DND-41 (cell line): ENCODE measurements around the gene RNF213.

Experiments
- ATAC-seq: fragments of 200-7000 bp; cut with Tn5 transposase; 3 replicates; pipeline ENCODE4 v1.9.1; 2021; ENCODE audit warnings: low read depth; ENCODE audit not compliant: insufficient read depth
- DNase-seq: peaks from one replicate; pipeline ENCODE4 v3.0.0-alpha.2; 2020
- H2AFZ ChIP-seq: 2 replicates; pipeline ENCODE4 v1.6.0; 2012; ENCODE audit warnings: low read depth, low read length
- H3K27ac ChIP-seq: 2 replicates; pipeline ENCODE4 v1.5.1; 2012; ENCODE audit warnings: low read length, inconsistent platforms
- H3K27me3 ChIP-seq: fragments of 200-600 bp; sonication (generic); 2 replicates; pipeline ENCODE4 v1.6.0; 2012; ENCODE audit warnings: low read length, mild to moderate bottlenecking, inconsistent platforms; ENCODE audit not compliant: insufficient read depth, poor library complexity
- H3K36me3 ChIP-seq: 2 replicates; pipeline ENCODE4 v1.5.1; 2012; ENCODE audit warnings: low read length, inconsistent platforms; ENCODE audit not compliant: insufficient read depth
- H3K4me1 ChIP-seq: 2 replicates; pipeline ENCODE4 v1.5.1; 2012; ENCODE audit warnings: mild to moderate bottlenecking, low read length; ENCODE audit not compliant: insufficient read depth
- H3K4me2 ChIP-seq: 2 replicates; pipeline ENCODE4 v1.6.0; 2012; ENCODE audit warnings: mild to moderate bottlenecking, moderate library complexity, low read length, inconsistent platforms; ENCODE audit not compliant: insufficient read depth
- H3K4me3 ChIP-seq, 2 experiments: fragments of 200-600 bp in 1 of 2; shearing (Covaris generic) in 1 of 2; 2 replicates each; pipeline ENCODE4 v1.5.1; 2012 to 2016; ENCODE audit warnings: inconsistent platforms in 2 of 2, low read length in 2 of 2, mild to moderate bottlenecking in 2 of 2, low read depth in 1 of 2, moderate library complexity in 1 of 2
- H3K79me2 ChIP-seq: 2 replicates; pipeline ENCODE4 v1.6.0; 2012; ENCODE audit warnings: low read length, inconsistent platforms; ENCODE audit not compliant: insufficient read depth
- H3K9ac ChIP-seq: 2 replicates; pipeline ENCODE4 v1.6.0; 2012; ENCODE audit warnings: low read depth, mild to moderate bottlenecking, inconsistent platforms, low read length, moderate library complexity
- H3K9me3 ChIP-seq: 2 replicates; pipeline ENCODE4 v1.5.1; 2012; ENCODE audit warnings: low read length, moderate library complexity, mild to moderate bottlenecking, inconsistent platforms; ENCODE audit not compliant: insufficient read depth, severe bottlenecking
- H4K20me1 ChIP-seq: 2 replicates; pipeline ENCODE4 v1.6.0; 2012; ENCODE audit warnings: low read length; ENCODE audit not compliant: insufficient read depth
- CTCF ChIP-seq: IDR thresholded peaks from 2 replicates; pipeline ENCODE4 v1.5.1; 2012; ENCODE audit warnings: borderline replicate concordance, low read length, moderate library complexity, mild to moderate bottlenecking; ENCODE audit not compliant: poor library complexity, severe bottlenecking; ENCODE audit errors: extremely low read depth
- EZH2 ChIP-seq: IDR thresholded peaks from 3 replicates; pipeline ENCODE4 v1.6.1; 2012; ENCODE audit warnings: borderline replicate concordance, low read depth, mild to moderate bottlenecking, moderate library complexity, low read length, inconsistent platforms; ENCODE audit not compliant: severe bottlenecking

Gene RNF213

GRCh38 chr17:80346498-80347275 is 86.0 kb downstream of the RNF213 start:
- no peak for ATAC-seq
- Histone ChIP-seq H3K79me2 (no peaks in the 10 kb centered on the region), H3K9ac (no peak overlapping the region), H3K9me3 (no peaks in the 10 kb centered on the region), H4K20me1 (peaks cover 11% of the 10 kb centered on the region), H3K27me3 (no peaks in the 10 kb centered on the region), H3K4me1 (no peaks in the 10 kb centered on the region), H3K27ac (no peak overlapping the region), H3K4me3 (no peak overlapping the region), H3K4me2 (no peak overlapping the region), H3K36me3 (peaks cover 94% of the 10 kb centered on the region), H2AFZ (no peak overlapping the region)
- DNase-seq: no peak
- no peak for TF ChIP-seq EZH2
- no peak for TF ChIP-seq CTCF

DNA sequence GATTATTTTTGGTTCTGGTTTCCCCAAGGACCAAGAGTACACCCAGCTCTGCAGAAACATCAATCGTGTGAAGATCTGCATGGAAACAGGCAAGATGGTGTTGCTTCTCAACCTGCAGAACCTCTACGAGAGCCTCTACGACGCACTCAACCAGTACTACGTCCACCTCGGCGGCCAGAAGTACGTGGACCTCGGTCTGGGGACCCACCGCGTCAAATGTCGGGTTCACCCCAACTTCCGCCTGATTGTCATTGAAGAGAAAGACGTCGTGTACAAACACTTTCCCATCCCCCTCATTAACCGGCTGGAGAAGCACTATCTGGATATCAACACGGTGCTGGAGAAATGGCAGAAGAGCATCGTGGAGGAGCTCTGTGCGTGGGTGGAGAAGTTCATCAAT is 86.9 kb downstream of the RNF213 start:
- H3K79me2 ChIP-seq: no peaks in the 10 kb centered on the region
- no peak overlapping the region for H3K9ac ChIP-seq
- H3K9me3 ChIP-seq: no peaks in the 10 kb centered on the region
- H3K4me1 ChIP-seq: no peaks in the 10 kb centered on the region
- peaks cover 96% of the 10 kb centered on the region for H3K36me3 ChIP-seq
- peaks cover 11% of the 10 kb centered on the region for H4K20me1 ChIP-seq
- no peak for TF ChIP-seq CTCF
- TF ChIP-seq EZH2: no peak
- H3K27ac ChIP-seq: no peak overlapping the region
- DNase-seq: no peak
- no peaks in the 10 kb centered on the region for H3K27me3 ChIP-seq
- H2AFZ ChIP-seq: no peak overlapping the region
- H3K4me3 ChIP-seq: no peak overlapping the region
- no peak for ATAC-seq
- no peak overlapping the region for H3K4me2 ChIP-seq

DNA sequence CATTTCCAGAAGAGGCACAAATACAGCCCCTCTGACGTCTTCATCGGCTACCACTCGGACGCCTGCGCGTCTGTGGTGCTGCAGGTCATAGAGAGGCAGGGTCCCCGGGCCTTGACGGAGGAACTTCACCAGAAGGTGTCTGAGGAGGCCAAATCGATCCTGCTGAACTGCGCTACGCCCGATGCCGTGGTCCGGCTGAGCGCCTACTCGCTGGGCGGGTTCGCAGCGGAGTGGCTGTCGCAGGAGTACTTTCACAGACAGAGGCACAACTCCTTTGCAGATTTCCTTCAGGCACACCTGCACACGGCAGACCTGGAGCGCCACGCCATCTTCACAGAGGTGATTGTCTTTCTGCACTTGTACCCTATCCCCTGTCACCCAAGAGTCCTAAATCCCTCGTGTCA is 87.3 kb downstream of the RNF213 start:
- Histone ChIP-seq H3K36me3 (peaks cover 99% of the 10 kb centered on the region), H3K4me1 (no peaks in the 10 kb centered on the region), H3K27me3 (no peaks in the 10 kb centered on the region), H3K27ac (no peak overlapping the region), H3K9me3 (no peaks in the 10 kb centered on the region), H2AFZ (no peak overlapping the region), H3K4me2 (no peak overlapping the region), H3K79me2 (no peaks in the 10 kb centered on the region), H3K4me3 (no peak overlapping the region), H4K20me1 (peaks cover 11% of the 10 kb centered on the region), H3K9ac (no peak overlapping the region)
- DNase-seq (no peak), ATAC-seq (no peak)
- no peak for TF ChIP-seq CTCF
- TF ChIP-seq EZH2: no peak

GRCh38 chr17:80348551-80349150 is 88.0 kb downstream of the RNF213 start:
- H3K27me3 ChIP-seq: no peaks in the 10 kb centered on the region
- peaks cover 11% of the 10 kb centered on the region for H4K20me1 ChIP-seq
- H3K9ac ChIP-seq: no peak overlapping the region
- no peak overlapping the region for H3K27ac ChIP-seq
- no peak overlapping the region for H3K4me3 ChIP-seq
- no peak overlapping the region for H2AFZ ChIP-seq
- no peaks in the 10 kb centered on the region for H3K79me2 ChIP-seq
- ATAC-seq (no peak; the same call in 2 of the 3 replicates), DNase-seq (no peak)
- no peaks in the 10 kb centered on the region for H3K9me3 ChIP-seq
- peaks cover 99% of the 10 kb centered on the region for H3K36me3 ChIP-seq
- no peaks in the 10 kb centered on the region for H3K4me1 ChIP-seq
- no peak for TF ChIP-seq CTCF
- H3K4me2 ChIP-seq: no peak overlapping the region
